PC-3 (cell line): ENCODE data around the gene SPSB1. TPM values are rescaled to one million over a fixed set of nuclear protein-coding genes. Genes with fewer than 3 reads are reported as not detected.

Source experiments
- ATAC-seq: fragments of 200-7000 bp; cut with Tn5 transposase; 2 replicates; pipeline ENCODE4 v1.9.1; 2020; ENCODE audit warnings: mild to moderate bottlenecking, moderate library complexity
- BruUV-seq: library from RNA; stranded (reverse); fragments of 400-500 nt; replicated peaks from 2 replicates; lab custom pipeline; 2021; lab: Mats Ljungman, UMichigan
- CTCF ChIA-PET: fragments of 300-600 bp; sonication (Branson Sonifier 250); formaldehyde crosslinking; loops from one replicate; lab custom pipeline; 2022; ENCODE audit warnings: antibody characterized with exemption; lab: Charles Lee
- POLR2A ChIA-PET: fragments of 300-600 bp; sonication (Branson Sonifier 250); formaldehyde crosslinking; loops from one replicate; lab custom pipeline; 2022; ENCODE audit warnings: antibody characterized with exemption; ENCODE audit not compliant: unreplicated experiment; lab: Charles Lee
- DNase-seq: peaks from one replicate; pipeline ENCODE4 v3.0.0-alpha.2; 2015
- H2AFZ ChIP-seq: fragments of 300-600 bp; sonication (generic); 2 replicates; pipeline ENCODE4 v1.6.0; 2016; ENCODE audit warnings: antibody characterized with exemption, low read length
- H3F3A ChIP-seq: fragments of 300-600 bp; sonication (generic); one replicate; pipeline ENCODE4 v1.6.0; 2017; ENCODE audit warnings: antibody characterized with exemption, low read length, control low read depth, mild to moderate bottlenecking; ENCODE audit not compliant: unreplicated experiment
- H3K27ac ChIP-seq: fragments of 300-600 bp; sonication (generic); 2 replicates; pipeline ENCODE4 v1.5.1; 2016; ENCODE audit warnings: mild to moderate bottlenecking, low read length
- H3K27me3 ChIP-seq: fragments of 300-600 bp; sonication (generic); 2 replicates; pipeline ENCODE4 v1.6.1; 2016; ENCODE audit warnings: low read length, mixed read lengths
- H3K36me3 ChIP-seq: fragments of 300-600 bp; sonication (generic); 2 replicates; pipeline ENCODE4 v1.6.1; 2016; ENCODE audit warnings: low read depth, mixed run types, low read length, mixed read lengths
- H3K4me1 ChIP-seq: fragments of 300-600 bp; sonication (generic); 2 replicates; pipeline ENCODE4 v1.5.1; 2016; ENCODE audit warnings: low read length; ENCODE audit not compliant: insufficient read depth
- H3K4me2 ChIP-seq: fragments of 300-600 bp; sonication (generic); 2 replicates; pipeline ENCODE4 v1.6.0; 2016; ENCODE audit warnings: low read length
- H3K4me3 ChIP-seq: fragments of 300-600 bp; sonication (generic); 2 replicates; pipeline ENCODE4 v1.5.1; 2016; ENCODE audit warnings: mild to moderate bottlenecking, low read length, mixed read lengths
- H3K79me2 ChIP-seq: fragments of 300-600 bp; sonication (generic); 2 replicates; pipeline ENCODE4 v1.6.1; 2017; ENCODE audit warnings: low read length, mixed read lengths
- H3K9ac ChIP-seq: fragments of 300-600 bp; sonication (generic); 2 replicates; pipeline ENCODE4 v1.6.0; 2016; ENCODE audit warnings: mild to moderate bottlenecking, low read length
- H3K9me2 ChIP-seq: fragments of 300-600 bp; sonication (generic); replicated peaks from 2 replicates; pipeline ENCODE4 v1.6.1; 2016; ENCODE audit warnings: mixed run types, low read length, mixed read lengths
- H3K9me3 ChIP-seq: fragments of 300-600 bp; sonication (generic); 2 replicates; pipeline ENCODE4 v1.6.1; 2016; ENCODE audit warnings: low read length, mixed read lengths
- H4K20me1 ChIP-seq: fragments of 300-600 bp; sonication (generic); 2 replicates; pipeline ENCODE4 v1.6.1; 2016; ENCODE audit warnings: low read length, mixed read lengths
- EZH2 ChIP-seq: fragments of 300-600 bp; sonication (generic); IDR thresholded peaks from one replicate; pipeline ENCODE4 v1.6.1; 2017; ENCODE audit warnings: antibody characterized with exemption, mild to moderate bottlenecking, low read length; ENCODE audit not compliant: unreplicated experiment
- EZH2phosphoT487 ChIP-seq: fragments of 300-600 bp; sonication (generic); IDR thresholded peaks from 2 replicates; pipeline ENCODE4 v1.6.1; 2018; ENCODE audit warnings: mild to moderate bottlenecking, antibody characterized with exemption, low read length, borderline replicate concordance
- intact Hi-C: fragments of 100-400 bp; cut with micrococcal nuclease; formaldehyde crosslinking; loops from 2 replicates; pipeline ENCODE4 v1.9.0; 2023
- total RNA-seq: library from RNA; depleted of rRNA; stranded (reverse); fragments of >200 nt; gene quantifications from 2 replicates; pipeline ENCODE4 v1.2.3, GENCODE V29; 2014
- TF ChIP-seq, protein P1 (sequence below): fragments of 300-600 bp; sonication (generic); conservative IDR thresholded peaks from 2 replicates; pipeline ENCODE4 v1.5.1; 2017; ENCODE audit warnings: antibody characterized with exemption, low read depth, mild to moderate bottlenecking, low read length

Gene SPSB1
- total RNA-seq, 1 experiment from 2014 or later: 18.1 TPM

DNA sequence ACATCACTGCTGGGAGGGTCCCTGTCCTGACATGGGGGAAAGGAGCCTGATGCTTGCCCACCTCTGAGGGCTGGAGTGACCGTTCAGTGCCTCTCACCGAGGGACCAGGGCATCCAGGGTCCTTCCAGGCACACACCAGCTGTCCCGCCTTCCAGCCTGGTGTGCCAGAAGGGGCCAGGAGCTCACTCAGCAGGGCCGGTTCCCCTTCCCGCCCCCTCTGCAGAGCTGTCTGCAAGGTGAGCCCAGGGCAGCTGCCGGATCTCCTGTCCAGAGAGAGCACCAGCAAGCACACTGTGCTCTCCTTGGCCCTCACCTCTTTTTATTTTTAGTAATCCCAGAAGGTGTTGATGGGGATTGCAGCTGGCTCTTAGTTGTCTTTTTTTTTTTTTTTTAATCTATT lies 41.2 kb upstream of the SPSB1 start:
- Histone ChIP-seq H2AFZ (no peak overlapping the region), H3K4me1 (no peaks in the 10 kb centered on the region), H3K36me3 (no peaks in the 10 kb centered on the region), H3K79me2 (no peaks in the 10 kb centered on the region), H3K4me3 (no peak overlapping the region), H3F3A (no peaks in the 10 kb centered on the region), H3K27me3 (no peaks in the 10 kb centered on the region), H4K20me1 (no peaks in the 10 kb centered on the region), H3K9me2 (no peaks in the 10 kb centered on the region), H3K9me3 (no peaks in the 10 kb centered on the region), H3K4me2 (no peak overlapping the region), H3K27ac (no peak overlapping the region), H3K9ac (no peak overlapping the region)
- ChIA-PET CTCF (no interaction called here), POLR2A (no interaction called here)
- no TSS peak for BruUV-seq
- intact Hi-C loops: no loop called here
- TF ChIP-seq EZH2phosphoT487 (no peak), EZH2 (no peak)
- TF ChIP-seq, protein P1, sequence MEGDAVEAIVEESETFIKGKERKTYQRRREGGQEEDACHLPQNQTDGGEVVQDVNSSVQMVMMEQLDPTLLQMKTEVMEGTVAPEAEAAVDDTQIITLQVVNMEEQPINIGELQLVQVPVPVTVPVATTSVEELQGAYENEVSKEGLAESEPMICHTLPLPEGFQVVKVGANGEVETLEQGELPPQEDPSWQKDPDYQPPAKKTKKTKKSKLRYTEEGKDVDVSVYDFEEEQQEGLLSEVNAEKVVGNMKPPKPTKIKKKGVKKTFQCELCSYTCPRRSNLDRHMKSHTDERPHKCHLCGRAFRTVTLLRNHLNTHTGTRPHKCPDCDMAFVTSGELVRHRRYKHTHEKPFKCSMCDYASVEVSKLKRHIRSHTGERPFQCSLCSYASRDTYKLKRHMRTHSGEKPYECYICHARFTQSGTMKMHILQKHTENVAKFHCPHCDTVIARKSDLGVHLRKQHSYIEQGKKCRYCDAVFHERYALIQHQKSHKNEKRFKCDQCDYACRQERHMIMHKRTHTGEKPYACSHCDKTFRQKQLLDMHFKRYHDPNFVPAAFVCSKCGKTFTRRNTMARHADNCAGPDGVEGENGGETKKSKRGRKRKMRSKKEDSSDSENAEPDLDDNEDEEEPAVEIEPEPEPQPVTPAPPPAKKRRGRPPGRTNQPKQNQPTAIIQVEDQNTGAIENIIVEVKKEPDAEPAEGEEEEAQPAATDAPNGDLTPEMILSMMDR: no peak
- ATAC-seq (no peak), DNase-seq (no peak)

DNA sequence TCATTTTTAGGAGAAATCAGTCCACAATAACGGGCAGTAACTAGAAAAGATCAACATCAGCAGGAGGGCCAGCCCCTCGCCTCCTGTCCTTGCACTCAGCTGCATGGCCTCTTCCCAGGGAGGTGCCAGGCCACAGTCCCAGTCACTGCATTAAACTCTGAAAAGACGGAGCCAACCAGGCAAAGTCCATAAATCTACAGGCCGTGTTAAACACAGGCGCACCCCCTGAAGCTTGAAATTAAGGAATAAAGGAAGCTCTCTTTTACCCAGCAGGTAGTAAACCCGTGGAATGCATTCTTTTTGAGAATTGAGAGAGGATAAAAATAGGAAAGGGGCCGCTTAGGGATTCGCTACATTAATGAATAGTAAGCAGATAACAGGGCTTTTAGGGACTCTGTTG lies 39.7 kb upstream of the SPSB1 start:
- Histone ChIP-seq H3K9me3 (no peaks in the 10 kb centered on the region), H4K20me1 (no peaks in the 10 kb centered on the region), H3K4me2 (no peak overlapping the region), H3F3A (no peaks in the 10 kb centered on the region), H3K4me3 (no peak overlapping the region), H3K27ac (no peak overlapping the region), H3K36me3 (no peaks in the 10 kb centered on the region), H3K4me1 (no peaks in the 10 kb centered on the region), H3K9me2 (no peaks in the 10 kb centered on the region), H3K9ac (no peak overlapping the region), H2AFZ (no peak overlapping the region), H3K27me3 (no peaks in the 10 kb centered on the region), H3K79me2 (no peaks in the 10 kb centered on the region)
- ATAC-seq (no peak), DNase-seq (no peak)
- intact Hi-C loops: no loop called here
- TF ChIP-seq EZH2: no peak
- TF ChIP-seq, protein P1: no peak
- no peak for TF ChIP-seq EZH2phosphoT487
- no TSS peak for BruUV-seq
- CTCF ChIA-PET: no interaction called here
- POLR2A ChIA-PET: no interaction called here

DNA sequence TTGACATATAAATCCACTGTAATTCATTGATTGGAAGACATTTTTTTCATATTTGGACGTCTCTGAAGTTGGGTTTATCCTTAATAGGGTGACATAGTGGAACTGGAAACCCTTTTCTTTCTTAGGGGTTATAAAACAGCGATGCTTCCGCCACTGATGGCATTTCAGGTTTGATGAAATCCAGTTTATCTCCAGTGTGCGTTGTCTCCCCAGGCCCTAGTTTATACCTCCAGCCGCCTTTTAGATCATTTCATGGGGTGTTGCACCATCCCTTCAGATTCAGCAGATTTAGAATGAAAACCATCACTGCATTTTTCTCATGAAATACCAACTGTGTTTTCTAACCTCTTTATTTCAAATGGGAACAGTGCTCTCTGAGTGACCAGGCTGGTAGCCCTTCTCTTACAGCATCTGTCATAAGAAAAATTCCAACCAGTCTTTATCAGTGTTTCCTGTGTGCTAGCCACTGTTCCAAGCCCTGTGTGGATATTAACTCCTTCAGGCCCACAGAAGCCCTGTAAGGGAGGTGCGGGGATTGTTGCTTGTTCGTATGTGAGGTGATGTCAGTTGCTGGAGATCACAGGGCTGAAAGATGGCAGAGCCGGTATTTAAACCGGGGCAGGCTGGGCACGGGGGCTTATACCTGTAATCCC lies 39.1 kb upstream of the SPSB1 start:
- TF ChIP-seq EZH2phosphoT487 (no peak), EZH2 (no peak)
- TF ChIP-seq, protein P1: no peak
- no peak overlapping the region for H3K4me2 ChIP-seq
- no peaks in the 10 kb centered on the region for H3K27me3 ChIP-seq
- H3K27ac ChIP-seq: no peak overlapping the region
- ATAC-seq (no peak), DNase-seq (no peak)
- H3K79me2 ChIP-seq: no peaks in the 10 kb centered on the region
- H3K9ac ChIP-seq: no peak overlapping the region
- no peaks in the 10 kb centered on the region for H3F3A ChIP-seq
- no peaks in the 10 kb centered on the region for H3K9me3 ChIP-seq
- ChIA-PET CTCF (no interaction called here), POLR2A (no interaction called here)
- H3K36me3 ChIP-seq: no peaks in the 10 kb centered on the region; the same call in 1 of the 2 replicates
- no peak overlapping the region for H2AFZ ChIP-seq
- no peaks in the 10 kb centered on the region for H3K9me2 ChIP-seq
- no peaks in the 10 kb centered on the region for H3K4me1 ChIP-seq
- intact Hi-C loops: no loop called here
- H4K20me1 ChIP-seq: no peaks in the 10 kb centered on the region
- BruUV-seq: no TSS peak
- H3K4me3 ChIP-seq: no peak overlapping the region
